RWPE2 (cell line): ENCODE data around the gene SMARCD2.

ENCODE experiments used
- ATAC-seq: fragments of 200-7000 bp; cut with Tn5 transposase; 3 replicates; pipeline ENCODE4 v1.9.1; 2021; ENCODE audit warnings: low read depth
- DNase-seq: peaks from one replicate; pipeline ENCODE4 v3.0.0-alpha.2; 2020; ENCODE audit warnings: low spot score
- H3K27ac ChIP-seq: fragments of 450-650 bp; 2 replicates; pipeline ENCODE4 v1.5.1; 2017; ENCODE audit warnings: mild to moderate bottlenecking; ENCODE audit not compliant: poor library complexity, severe bottlenecking
- H3K27me3 ChIP-seq: fragments of 250-450 bp; sonication (Bioruptor Pico); 2 replicates; pipeline ENCODE4 v1.5.1; 2021; ENCODE audit warnings: mild to moderate bottlenecking, moderate library complexity; ENCODE audit not compliant: insufficient read depth, poor library complexity, severe bottlenecking
- H3K36me3 ChIP-seq: fragments of 250-450 bp; sonication (Bioruptor Pico); 2 replicates; pipeline ENCODE4 v1.5.1; 2020; ENCODE audit warnings: low read depth, mild to moderate bottlenecking, moderate library complexity
- H3K4me1 ChIP-seq: fragments of 250-450 bp; sonication (Bioruptor Pico); 2 replicates; pipeline ENCODE4 v1.5.1; 2021; ENCODE audit warnings: mild to moderate bottlenecking, moderate library complexity; ENCODE audit not compliant: insufficient read depth, poor library complexity, severe bottlenecking
- H3K4me3 ChIP-seq: fragments of 250-450 bp; sonication (Bioruptor Pico); 2 replicates; pipeline ENCODE4 v1.5.1; 2021; ENCODE audit warnings: mild to moderate bottlenecking, moderate library complexity; ENCODE audit not compliant: severe bottlenecking
- H3K9me3 ChIP-seq: fragments of 250-450 bp; sonication (Bioruptor Pico); 2 replicates; pipeline ENCODE4 v1.5.1; 2021; ENCODE audit warnings: mild to moderate bottlenecking, moderate library complexity; ENCODE audit not compliant: severe bottlenecking
- TF ChIP-seq, protein P1 (sequence below): fragments of 450-650 bp; IDR thresholded peaks from one replicate; pipeline ENCODE4 v1.5.1; 2017; ENCODE audit warnings: mild to moderate bottlenecking, moderate library complexity; ENCODE audit not compliant: poor library complexity, severe bottlenecking

The SMARCD2 gene

DNA sequence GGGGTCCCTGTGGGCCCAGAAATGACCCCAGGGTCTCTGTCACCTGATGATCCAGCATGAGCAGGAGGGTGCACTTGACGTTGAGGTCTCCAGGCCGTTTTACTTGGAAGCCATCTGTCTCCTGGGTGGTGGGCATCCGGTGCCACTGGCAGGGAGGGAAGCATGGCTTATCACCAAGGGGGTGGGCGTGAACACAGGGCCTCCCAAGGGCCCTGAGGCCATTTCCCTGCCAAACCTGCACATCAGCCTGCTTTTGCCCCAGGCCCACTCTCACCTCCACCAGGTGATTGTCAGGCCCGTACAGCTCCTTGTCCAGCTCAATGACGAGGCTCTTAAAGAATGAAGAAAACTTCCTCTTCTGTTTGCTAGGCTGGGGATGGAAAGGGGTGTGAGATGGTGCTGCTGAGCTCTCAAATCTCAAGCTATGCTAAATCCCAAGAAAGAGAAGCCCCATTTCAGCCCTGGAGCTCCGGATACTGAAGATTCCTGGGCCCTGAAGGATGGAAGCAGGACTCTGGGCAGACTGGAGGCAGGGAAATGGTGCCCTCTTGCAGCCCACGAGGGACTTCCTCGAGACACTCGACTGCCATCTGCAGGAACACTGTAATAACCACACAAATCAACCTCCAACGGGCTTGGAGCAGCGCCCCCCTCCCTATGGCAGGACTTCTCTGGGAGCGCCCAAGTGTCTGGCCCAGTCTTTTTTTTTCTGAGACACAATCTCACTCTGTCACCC lies 7.9 kb downstream of the SMARCD2 start:
- no peak for DNase-seq
- H3K27me3 ChIP-seq = no peaks in the 10 kb centered on the region
- peaks cover 15% of the 10 kb centered on the region for H3K4me1 ChIP-seq
- peak; percentile 60 for ATAC-seq
- no peak overlapping the region for H3K4me3 ChIP-seq
- TF ChIP-seq, protein P1, sequence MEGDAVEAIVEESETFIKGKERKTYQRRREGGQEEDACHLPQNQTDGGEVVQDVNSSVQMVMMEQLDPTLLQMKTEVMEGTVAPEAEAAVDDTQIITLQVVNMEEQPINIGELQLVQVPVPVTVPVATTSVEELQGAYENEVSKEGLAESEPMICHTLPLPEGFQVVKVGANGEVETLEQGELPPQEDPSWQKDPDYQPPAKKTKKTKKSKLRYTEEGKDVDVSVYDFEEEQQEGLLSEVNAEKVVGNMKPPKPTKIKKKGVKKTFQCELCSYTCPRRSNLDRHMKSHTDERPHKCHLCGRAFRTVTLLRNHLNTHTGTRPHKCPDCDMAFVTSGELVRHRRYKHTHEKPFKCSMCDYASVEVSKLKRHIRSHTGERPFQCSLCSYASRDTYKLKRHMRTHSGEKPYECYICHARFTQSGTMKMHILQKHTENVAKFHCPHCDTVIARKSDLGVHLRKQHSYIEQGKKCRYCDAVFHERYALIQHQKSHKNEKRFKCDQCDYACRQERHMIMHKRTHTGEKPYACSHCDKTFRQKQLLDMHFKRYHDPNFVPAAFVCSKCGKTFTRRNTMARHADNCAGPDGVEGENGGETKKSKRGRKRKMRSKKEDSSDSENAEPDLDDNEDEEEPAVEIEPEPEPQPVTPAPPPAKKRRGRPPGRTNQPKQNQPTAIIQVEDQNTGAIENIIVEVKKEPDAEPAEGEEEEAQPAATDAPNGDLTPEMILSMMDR = peak; percentile 63
- H3K36me3 ChIP-seq = peaks cover 72% of the 10 kb centered on the region
- peak overlapping the region; percentile 23 for H3K27ac ChIP-seq
- H3K9me3 ChIP-seq = no peaks in the 10 kb centered on the region

DNA sequence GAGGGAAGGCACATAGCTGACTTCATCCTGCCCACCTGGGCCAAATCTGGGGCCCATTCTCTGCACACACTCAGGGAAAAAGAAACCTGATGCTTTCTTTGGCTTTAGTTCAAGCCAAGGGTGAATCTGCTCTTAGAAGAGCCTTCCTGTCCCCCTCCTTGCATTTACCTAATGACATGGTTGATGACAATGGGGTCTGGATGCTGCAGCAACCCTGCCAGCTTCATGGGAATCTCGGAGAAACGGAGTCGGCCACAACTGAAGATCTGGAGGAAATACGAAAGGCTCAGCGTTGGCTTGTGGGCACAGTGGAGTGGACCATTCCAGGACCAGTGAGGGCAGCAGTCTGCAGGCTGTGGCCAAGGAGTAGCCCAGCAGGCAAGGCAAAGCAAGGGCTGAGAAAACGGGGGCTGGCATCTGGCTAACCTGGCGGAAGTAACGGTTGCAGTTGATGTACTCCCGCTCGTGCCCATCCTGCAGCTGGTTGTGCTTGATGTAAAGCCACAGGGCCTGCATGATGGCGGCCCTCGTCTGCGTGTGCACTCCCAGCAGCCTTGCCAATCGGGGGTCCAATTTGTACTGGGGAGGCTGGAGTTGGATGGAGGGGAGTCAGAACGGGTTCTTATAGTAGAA lies 8.6 kb downstream of the SMARCD2 start:
- ATAC-seq (no peak), DNase-seq (no peak)
- H3K27me3 ChIP-seq = no peaks in the 10 kb centered on the region
- H3K4me1 ChIP-seq = peaks cover 9% of the 10 kb centered on the region
- H3K27ac ChIP-seq = no peak overlapping the region
- no peaks in the 10 kb centered on the region for H3K9me3 ChIP-seq
- H3K4me3 ChIP-seq = no peak overlapping the region
- TF ChIP-seq, protein P1 = no peak
- H3K36me3 ChIP-seq = peaks cover 79% of the 10 kb centered on the region

DNA sequence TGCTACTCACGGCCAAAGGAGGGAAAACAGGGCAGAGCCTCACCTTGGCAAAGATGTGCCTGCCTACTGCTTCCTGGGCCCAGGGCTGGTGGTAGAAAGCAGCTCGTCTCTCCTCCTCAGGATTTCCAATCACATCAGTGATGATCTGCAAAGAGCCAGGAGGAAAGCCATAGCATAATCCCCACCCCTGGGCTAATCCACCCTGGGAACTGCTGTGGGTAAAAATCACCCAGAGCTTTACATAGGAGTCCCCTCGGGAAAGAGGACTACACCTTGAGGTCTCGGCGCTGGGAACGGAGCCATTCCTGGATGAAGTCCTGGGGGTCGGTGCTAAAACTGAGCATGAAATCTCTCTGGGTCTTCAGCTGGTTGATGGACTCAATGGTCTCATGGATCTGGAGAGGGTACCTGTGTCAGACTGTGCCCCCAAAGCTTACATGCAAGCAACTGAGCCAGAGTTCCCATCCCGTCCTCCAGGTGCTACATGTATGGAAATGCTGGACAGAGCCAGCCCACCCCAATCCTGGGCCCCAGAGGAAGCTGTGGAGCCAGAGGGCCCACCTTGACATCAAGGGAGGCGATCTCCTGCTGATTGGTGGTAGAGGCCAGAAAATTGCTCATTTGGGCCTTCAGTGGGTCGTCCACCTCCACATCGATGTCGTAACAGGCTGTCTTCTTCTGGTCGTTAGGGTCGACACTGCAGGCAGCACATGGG lies 9.3 kb downstream of the SMARCD2 start:
- TF ChIP-seq, protein P1 = no peak
- DNase-seq = no peak
- H3K9me3 ChIP-seq = no peaks in the 10 kb centered on the region
- H3K27me3 ChIP-seq = no peaks in the 10 kb centered on the region
- no peak overlapping the region for H3K27ac ChIP-seq
- peaks cover 86% of the 10 kb centered on the region for H3K36me3 ChIP-seq
- no peak for ATAC-seq
- peaks cover 8% of the 10 kb centered on the region for H3K4me1 ChIP-seq
- H3K4me3 ChIP-seq = no peak overlapping the region

DNA sequence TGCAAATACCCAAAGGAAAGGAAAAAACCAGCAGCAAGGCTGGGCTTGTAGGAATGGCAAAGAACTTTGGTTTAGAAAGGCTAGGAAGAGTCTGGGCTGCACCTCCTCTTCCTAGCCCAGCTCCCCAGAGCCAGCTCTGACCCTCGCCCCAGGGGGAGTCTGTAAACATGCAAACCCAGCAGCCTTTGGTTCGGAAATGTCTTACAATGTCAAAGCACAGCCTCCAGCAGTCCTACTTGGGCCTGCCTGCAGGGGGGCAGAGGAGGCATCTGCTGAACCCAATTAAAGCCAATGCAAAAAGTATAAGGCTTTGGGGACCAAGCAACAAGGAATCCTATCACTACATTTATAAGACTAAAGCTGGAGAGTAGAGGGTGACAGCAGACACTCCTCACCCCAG lies 10.0 kb downstream of the SMARCD2 start:
- Histone ChIP-seq H3K27me3 (no peaks in the 10 kb centered on the region), H3K4me1 (peaks cover 8% of the 10 kb centered on the region), H3K27ac (no peak overlapping the region), H3K36me3 (peaks cover 88% of the 10 kb centered on the region), H3K4me3 (no peak overlapping the region), H3K9me3 (no peaks in the 10 kb centered on the region)
- DNase-seq (no peak), ATAC-seq (no peak)
- TF ChIP-seq, protein P1 = no peak
